Measurements from ENCODE around the gene PLP1.
"Not testable (repeated sequence)": the region's sequence is repeated elsewhere in the genome, so short reads cannot be mapped to it uniquely, and the experiment has no call there.

The PLP1 gene

GRCh38 chrX:103776546-103776945 lies at the start of gene PLP1:
Gene PLP1 (plus strand): TSS chrX:103776840. CDS start chrX:103776996, 156 bp downstream.
- no peak for DNase-seq

GRCh38 chrX:103727115-103727514 lies 49.5 kb upstream of the PLP1 start:
- no peak for DNase-seq

- no peak for DNase-seq
Observed at GRCh38 chrX:103729015-103729414, 47.6 kb upstream of the PLP1 start.

DNA sequence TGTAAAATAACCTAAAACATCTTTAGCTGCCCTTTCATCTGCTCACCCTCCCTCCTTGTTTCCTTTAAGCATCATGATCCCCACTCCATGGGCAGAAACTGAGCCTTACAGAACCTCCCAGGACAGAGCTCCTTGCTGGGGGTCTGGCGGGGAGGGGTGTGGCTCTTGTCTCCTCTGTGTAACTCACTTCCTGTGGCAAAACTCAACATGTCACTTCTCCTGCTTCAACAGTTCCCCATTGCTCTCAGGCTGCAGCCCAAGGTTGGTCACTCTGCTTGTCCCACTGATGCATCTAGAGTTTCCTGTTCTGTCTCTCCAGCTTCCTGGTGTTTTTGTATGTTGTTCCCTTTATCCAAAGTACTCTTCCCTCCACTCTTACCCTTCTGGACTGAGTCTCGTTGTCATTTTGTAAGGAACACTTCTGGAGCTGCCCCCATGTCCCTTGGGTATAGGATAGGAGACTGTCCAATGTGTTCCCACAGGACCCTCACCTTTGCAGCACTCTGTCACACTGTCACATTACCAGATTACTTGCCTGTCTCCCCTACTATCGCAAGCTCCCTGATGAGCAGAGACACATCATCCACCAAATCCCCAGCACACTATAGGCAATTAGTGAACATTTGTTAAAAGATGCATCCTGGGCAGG lies 46.4 kb upstream of the PLP1 start:
- DNase-seq = no peak

- no peak for DNase-seq
Observed at GRCh38 chrX:103730796-103731493, 45.7 kb upstream of the PLP1 start.

DNA sequence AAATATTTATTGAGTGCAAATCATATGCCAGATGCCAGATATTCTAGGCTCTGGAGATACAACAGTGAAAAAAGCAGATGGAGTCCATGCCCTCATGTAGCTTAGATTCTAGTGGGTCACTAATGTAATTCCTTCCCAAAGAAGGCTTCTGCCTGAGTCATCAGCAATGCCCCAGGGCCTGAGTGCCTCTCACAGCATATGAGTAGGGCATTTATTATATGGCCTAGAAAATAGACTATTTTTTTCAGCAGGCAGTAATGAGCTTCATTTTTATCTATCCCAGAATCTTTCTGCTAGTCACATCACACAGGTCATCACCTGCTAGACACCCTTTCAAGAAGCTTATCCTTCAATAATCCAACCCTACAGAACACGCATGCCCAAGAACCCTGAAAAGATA lies 43.6 kb upstream of the PLP1 start:
- DNase-seq = no peak

GRCh38 chrX:103734125-103734760 lies 42.4 kb upstream of the PLP1 start:
- no peak for DNase-seq

DNA sequence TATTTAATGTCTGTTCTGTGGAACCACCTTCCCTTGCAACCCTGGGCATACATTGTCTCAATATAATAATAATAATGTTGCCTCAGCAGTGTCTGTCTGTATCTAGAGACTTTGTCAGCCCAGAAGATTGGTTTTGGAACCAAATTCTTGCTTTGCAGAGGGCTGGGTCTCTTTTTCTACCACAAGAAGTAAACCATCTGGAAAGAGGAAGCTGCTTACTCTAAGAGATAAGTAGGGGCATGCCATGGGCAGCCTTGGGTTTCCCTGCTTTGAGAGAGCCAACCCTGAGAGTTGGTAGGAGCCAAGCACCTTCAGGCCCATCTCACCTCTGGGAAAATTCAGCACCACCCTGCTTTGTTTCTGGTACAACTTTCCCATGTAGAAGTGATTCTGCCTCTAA lies 38.9 kb upstream of the PLP1 start:
- DNase-seq = no peak

- no peak for DNase-seq
Observed at GRCh38 chrX:103739421-103739820, 37.2 kb upstream of the PLP1 start.

DNA sequence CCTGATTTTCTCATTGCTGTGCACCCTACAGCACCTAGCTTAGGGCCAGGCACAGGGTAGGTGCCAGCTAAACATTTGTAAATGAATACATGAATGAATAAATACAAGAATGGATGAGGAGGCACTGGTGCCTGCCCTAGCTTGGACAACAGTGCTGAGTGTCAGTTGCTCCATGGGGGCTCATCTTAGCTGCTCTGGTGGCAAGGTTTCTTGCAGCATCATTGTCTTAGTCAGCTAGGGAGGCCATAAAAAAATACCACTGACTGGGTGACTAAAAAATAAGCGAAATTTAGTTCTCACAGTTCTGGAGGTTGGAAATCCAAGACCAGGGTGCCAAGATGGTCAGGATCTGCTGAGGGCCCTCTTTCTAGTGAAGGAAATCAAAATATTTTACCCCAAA lies 34.8 kb upstream of the PLP1 start:
- DNase-seq = no peak

- DNase-seq = no peak
Observed at GRCh38 chrX:103742339-103742738, 34.3 kb upstream of the PLP1 start.

GRCh38 chrX:103747163-103747562 lies 29.5 kb upstream of the PLP1 start:
- no peak for DNase-seq

- DNase-seq = no peak
Observed at GRCh38 chrX:103754401-103754800, 22.2 kb upstream of the PLP1 start.

- no peak for DNase-seq
Observed at GRCh38 chrX:103756736-103757135, 19.9 kb upstream of the PLP1 start.

DNA sequence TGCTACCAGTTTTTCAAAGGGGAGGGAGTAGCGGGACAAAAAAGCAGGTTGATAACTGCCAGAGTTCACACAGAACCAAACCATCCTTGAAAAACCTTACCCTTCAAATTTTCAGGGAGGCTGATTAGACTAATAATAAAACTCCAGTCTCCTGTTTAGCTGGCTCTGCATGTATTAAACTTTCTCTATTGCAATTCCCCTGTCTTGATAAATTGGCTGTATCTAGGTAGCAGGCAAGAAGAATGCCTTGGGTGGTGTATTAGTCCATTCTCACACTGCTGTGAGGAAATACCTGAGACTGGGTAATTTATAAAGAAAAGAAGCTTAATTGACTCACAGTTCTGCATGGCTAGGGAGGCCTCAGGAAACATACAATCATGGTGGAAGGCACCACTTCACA lies 18.1 kb upstream of the PLP1 start:
- DNase-seq = no peak

- DNase-seq = not testable (repeated sequence)
Observed at GRCh38 chrX:103763541-103763940, 13.1 kb upstream of the PLP1 start.

DNA sequence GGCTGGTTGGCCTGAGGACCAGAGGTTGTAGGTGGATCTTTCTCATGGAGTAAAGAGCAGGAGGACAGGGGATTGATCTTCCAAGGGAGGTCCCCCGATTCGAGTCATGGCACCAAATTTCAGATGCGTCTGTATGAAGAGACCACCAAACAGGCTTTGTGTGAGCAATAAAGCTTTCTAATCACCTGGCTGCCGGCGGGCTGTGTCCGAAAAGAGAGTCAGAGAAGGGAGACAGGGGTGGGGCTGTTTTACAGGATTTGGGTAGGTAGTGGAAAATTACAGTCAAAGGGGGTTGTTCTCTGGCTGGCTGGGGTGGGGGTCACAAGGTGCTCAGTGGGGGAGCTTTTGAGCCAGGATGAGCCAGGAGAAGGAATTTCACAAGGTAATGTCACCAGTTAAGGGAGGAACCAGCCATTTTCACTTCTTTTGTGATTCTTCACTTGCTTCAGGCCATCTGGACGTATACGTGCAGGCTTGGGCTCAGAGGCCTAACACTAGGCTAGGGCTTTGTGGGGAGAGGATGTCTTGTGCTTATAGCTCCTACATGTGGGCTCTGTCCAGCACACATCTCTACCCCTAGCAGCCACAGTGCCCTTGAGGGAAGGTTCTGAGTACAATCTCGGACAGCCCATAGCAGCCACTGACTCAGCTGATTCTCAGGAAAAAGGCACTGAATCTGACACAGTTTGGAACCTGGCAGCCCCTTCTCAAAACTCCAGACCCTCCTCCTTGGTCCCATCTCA lies 9.7 kb upstream of the PLP1 start:
- not testable (repeated sequence) for DNase-seq

DNA sequence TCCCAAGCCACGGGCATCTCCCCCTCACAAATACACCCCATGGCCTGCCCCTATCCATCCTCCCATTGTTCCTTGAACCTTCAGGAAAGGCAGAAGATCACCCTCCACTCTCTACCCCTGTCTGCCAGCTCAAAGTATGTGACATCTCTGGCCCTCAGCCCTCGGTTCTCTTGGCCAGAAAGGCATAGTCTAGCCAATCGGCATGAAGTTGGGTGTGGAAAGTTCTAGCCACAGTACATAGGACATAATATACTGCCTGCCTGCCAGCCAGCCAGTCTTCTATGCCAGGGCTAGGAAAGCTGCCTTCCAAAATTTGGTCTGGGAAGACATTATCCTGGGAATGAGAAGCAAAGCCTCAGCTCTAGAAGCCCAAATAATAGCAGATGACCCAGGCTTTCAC lies 3.2 kb upstream of the PLP1 start:
- no peak for DNase-seq

- peak; percentile 20 for DNase-seq
Observed at GRCh38 chrX:103774070-103774642, 2.5 kb upstream of the PLP1 start.

DNA sequence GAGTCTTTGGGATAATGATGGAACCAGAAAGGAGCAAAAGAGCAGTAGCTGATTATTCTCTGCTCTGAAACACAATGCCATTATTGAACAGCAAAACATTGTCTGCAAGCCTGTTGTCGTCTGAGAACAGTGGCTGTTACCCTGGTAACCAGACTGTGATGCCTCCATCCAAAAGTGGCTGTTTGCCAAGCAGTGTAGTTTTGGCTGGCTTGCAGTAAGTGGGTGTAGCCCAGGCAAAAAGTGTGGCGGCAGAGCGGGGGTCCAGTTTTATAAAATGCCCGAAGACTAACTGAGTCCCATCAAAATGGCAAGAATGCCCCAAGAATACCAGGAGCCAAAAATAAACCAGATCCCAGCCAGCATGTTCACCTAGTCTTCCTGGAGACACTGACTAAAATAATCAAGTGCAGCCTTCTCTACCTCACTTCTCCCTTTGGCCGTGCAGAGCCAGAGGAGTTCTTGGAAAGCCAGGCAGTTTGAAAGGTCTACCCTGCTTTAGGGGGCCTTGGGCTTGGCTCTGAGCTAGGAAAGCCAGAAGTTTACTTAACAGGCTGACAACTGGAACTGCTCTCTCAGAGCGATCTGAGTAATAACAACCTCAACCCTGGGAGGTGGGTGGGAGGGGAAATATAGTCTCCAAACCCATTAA lies 2.6 kb downstream of the PLP1 start:
- peak; percentile 18 for DNase-seq

GRCh38 chrX:103780336-103781061 lies 3.9 kb downstream of the PLP1 start:
- DNase-seq = no peak

- no peak for DNase-seq
Observed at GRCh38 chrX:103781062-103781402, 4.4 kb downstream of the PLP1 start.
